HG02588 (cell line): ENCODE measurements around the gene PFKFB3.
"Not testable (repeated sequence)": the region's sequence is repeated elsewhere in the genome, so short reads cannot be mapped to it uniquely, and the experiment has no call there.

Experiments used
- ATAC-seq: cut with Tn5 transposase; IDR thresholded peaks from one replicate; pipeline ENCODE4 v1.9.1; 2021; ENCODE audit warnings: mild to moderate bottlenecking, moderate library complexity; ENCODE audit not compliant: unreplicated experiment

Gene PFKFB3

DNA sequence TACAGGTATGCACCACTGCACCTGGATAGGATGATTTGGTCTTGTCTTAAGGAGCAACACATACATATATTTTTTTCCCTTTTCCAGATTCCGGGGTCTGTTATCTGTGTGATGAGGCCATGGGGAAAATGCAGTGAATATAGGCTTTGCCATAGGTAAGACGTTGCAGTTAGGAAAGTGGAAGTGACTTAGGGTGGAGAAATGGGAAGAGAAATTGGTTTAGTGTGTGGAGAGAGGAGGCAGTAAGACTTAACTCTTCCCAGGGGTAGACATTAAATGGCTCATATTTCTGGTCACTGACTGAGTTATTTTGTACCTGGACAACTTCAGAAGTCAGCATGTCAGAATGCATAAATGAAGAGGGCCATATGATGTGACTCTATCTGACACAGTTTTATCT lies 66.7 kb downstream of the PFKFB3 start:
- ATAC-seq = no peak

DNA sequence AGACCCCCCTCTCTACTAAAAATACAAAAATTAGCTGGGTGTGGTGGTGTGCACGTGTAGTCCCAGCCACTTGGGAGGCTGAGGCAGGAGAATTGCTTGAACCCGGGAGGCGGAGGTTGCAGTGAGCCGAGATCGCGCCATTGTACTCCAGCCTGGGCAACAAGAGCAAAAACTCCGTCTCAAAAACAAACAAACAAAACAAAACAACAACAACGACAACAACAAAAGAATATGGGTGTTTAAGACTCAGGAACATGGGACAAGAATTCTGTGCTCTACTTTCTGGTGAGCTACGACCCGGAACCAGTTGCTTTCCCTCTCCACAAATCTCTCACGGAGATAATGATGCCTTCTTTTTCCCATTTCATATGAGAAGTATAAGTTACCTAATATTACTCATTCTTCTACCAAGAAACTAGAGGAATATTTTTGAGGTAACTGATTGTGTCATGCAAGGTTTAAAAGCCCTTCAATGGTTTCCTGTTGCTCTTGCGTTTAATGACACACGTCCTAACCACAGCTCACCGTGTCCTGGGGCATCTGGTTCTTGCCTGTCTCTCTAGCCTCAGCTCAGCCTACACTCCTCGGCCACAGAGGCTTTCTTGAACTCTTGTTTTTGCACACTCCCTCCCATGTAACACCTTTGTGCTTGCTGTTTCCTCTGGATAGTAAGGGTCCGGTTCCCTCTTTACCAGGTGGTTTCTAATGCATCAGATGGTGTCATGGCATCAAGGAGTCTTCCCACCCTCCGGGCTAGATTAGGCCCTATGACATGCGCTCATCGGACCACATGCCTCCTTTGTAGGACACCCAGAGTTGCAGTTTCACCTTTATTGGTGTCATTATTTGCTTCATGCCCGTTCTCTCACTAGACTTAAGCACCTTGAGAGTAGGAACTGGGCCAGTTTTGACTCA lies 67.5 kb downstream of the PFKFB3 start:
- peak; percentile 66 for ATAC-seq

DNA sequence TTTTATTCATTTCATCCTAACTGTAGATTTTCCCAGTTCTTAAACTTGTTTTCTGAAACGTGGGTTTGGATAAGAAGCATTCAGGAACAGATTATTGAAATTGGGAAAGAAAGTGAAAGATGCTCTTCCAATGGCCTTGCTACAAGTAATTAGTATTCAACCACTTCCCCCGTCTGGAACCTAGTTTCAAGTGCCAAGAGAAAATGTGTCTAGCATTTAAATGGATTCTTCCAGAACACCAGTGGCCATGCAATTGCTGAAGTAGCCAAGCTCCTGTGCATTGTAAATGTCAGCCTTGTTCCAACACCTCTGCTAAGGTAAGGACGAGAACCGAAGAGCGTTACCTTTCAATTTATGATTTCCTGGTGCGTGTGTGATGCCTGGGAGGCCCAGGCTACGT lies 68.2 kb downstream of the PFKFB3 start:
- ATAC-seq = no peak

- ATAC-seq = no peak
These were observed 68.9 kb downstream of the PFKFB3 start for GRCh38 chr10:6271663-6272062.

DNA sequence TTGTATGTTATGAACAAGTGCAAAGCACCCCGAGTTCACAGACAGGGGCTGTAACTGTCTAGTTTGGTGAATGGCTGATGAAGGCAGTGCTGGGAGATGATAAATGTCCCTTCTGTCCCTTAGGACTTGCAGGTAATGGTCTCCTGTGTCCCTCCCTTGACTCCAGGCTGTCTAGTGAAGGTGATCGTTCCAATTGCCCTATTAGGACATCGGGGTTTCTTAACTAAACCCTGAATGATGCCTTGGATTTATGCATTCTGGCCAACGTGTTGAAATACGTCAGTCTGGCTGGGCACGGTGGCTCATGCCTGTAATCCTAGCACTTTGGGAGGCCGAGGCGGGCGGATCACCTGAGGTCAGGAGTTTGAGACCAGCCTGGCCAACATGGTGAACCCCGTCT lies 69.4 kb downstream of the PFKFB3 start:
- no peak for ATAC-seq

DNA sequence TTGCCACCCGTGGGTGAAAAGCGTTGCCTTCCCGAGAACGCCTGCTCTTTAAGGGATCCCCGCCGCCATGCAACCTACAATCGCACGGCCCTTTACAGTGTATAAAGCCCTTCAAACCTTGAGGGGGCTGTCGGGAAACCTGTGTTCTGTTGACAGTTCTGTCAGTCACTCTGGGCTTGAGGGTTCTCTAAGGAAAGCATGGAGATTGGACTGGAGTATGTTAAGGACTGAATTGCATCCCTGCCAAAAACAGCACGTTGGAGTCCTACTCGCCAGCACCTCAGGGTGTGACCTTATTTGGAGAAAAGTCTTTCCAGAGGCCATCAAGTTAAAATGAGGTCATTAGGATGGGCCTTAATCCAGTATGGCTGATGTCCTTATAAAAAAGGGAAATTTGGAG lies 70.6 kb downstream of the PFKFB3 start:
- no peak for ATAC-seq

DNA sequence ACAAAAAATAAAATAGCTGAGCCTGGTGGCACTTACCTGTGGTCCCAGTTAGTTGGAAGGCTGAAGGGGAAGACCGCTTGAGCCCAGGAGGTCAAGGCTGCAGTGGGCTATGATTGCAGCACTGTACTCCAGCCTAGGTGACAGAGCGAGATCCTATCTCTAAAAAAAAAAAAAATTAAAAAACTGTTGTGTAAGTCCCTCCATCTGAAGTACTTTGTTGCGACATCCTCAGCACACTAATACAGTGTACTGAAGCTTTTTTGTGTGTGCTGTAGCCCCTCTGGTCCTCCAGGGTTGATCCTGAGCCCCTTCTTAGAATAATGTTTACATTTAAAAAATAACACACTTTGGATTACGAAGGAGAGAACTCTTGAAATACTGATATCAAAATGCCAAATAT lies 71.3 kb downstream of the PFKFB3 start:
- no peak for ATAC-seq

DNA sequence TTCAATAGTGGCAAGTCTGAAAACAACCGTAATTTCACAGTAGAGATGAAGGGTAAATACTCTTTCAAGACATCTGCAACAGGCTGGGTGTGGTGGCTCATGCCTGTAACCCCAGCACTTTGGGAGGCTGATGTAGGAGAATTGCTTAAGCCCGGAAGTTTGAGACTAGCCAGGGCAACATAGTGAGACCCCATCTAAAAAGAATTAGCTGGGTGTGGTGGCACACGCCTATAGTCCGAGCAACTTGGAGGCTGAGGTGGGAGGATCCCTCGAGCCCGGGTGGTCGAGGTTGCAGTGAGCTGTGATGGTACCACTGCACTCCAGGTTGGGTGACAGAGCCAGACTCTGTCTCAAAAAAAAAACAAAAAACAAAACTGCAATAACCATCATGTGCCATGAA lies 71.8 kb downstream of the PFKFB3 start:
- ATAC-seq = no peak

GRCh38 chr10:6275022-6275997 lies 72.6 kb downstream of the PFKFB3 start:
- peak; percentile 78 for ATAC-seq

- no peak for ATAC-seq
These were observed 73.6 kb downstream of the PFKFB3 start for GRCh38 chr10:6276356-6276755.

DNA sequence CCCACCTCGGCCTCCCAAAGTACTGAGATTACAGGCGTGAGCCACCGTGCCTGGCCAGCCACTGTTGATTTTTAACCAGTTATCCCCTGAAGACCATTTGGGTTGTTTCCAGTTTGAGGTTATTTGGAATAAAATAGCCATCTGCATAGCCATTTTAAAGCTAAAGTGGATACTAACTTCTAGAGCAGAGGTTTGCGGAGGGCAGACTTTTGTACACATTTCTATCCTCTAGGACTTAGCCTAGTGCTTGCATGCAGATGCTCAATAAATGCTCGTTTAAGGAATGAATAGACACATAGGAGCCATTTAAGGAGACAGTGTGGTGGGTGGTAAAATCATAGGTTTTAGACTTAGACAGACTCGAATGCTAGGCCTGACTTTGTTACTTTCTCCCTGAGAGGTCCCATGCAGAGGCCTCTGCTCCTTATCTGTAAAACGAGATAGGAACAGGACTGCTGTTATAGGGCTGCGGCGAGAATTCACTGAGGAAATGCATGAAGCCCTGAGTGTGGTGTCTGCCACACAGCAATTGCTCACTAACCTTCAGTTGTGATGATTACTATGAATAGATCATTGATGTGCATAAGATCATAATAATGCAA lies 75.9 kb downstream of the PFKFB3 start:
- no peak for ATAC-seq

- no peak for ATAC-seq
These were observed 77.0 kb downstream of the PFKFB3 start for GRCh38 chr10:6279540-6280267.

DNA sequence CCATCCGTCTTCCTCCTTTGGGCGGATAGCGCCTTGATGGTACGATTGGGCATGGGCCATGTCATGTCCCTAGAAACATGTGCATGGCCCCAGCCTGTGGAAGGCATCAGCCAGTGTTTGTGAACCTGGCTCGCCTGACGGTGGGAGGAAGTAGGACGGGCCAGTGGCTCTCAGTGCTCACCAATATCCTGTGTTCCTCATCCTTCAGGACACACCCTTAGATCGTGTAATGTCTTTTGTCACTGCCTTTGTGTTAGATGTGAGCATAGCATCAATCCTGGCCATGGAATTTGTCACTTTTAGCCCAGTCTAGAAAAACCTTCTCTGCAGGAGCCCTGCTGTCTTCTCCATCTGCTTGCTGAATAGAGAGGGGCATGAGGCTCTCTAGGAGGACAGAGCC lies 77.6 kb downstream of the PFKFB3 start:
- ATAC-seq = no peak

DNA sequence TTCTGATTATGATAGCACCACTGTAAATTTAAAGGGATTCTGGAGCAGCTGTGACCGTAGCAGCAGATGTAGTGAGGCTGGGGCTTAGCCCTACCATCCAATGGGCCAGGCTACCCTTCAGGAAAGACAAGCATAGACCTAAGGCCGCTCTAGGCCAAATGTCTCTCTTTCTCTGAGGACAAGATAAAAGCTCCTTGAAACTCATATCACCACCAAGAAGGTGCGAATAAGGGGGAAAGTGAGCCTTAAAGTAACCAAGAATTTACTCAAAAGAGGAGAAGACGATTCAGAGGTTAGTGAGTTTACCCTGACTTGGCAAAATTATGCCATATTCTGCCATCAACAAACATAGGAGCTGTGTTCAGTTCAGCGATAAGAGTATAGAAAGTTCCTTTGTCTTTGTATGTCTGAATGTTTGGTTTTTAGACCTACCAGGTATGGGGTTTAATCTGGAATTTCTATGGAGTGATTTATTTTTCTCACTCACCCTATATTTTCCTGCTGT lies 79.8 kb downstream of the PFKFB3 start:
- ATAC-seq = no peak

DNA sequence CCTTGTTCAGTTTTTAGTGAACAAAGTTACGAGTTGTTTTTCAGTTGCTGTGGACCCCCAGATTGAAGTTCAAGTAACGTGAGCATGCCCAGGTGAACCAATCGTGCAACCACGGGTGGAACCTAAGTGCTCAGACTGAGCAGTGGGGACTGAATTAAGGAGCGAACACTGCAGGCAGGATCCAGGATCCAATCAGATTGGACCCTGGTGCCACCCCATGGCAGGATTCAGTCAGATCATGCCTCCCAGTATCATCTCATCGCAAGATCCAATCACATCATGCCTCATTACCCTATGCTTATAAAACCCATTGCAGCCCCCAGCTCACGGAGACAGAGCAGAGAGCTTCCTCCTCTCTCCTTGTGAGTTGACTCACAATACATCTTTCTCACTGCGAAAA lies 80.9 kb downstream of the PFKFB3 start:
- ATAC-seq = no peak

DNA sequence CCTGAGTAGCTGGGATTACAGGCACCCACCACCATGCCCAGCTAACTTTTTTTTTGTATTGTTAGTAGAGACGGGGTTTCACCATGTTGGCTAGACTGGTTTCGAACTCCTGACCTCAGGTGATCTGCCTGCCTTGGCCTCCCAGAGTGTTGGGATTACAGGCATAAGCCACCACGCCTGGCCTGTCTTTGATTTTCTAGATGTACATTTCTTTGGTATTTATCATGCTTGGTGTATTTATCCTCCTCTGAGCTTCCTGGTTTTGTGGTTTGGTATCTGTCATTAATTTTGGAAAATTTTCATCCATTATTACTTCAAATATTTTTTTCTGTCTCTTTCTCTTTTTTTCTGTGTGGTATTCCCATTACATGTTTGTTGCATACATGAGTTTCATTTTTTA lies 87.9 kb downstream of the PFKFB3 start:
- ATAC-seq = not testable (repeated sequence)

- ATAC-seq = no peak
These were observed 90.0 kb downstream of the PFKFB3 start for GRCh38 chr10:6292741-6293151.

GRCh38 chr10:6296425-6296824 lies 93.7 kb downstream of the PFKFB3 start:
- not testable (repeated sequence) for ATAC-seq

DNA sequence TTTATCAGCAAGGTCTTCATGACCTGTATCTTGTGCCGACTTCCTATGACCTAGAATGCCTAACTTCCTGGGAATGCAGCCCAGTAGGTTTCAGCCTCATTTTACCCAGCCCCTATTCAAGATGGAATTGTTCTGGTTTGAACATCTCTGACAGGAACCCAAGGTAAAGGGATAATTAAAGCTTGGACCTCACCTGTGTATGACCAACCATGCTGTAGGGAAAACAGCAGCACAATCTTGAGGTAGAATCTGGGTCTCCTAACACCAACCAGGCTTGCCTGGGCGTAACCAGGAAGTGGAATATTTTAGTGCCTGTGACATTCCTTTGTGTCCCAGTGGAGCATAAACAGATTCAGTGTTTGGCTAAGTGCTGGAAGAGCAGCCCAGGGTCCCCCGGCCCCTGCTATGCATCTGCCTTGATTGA lies 94.1 kb downstream of the PFKFB3 start:
- no peak for ATAC-seq

DNA sequence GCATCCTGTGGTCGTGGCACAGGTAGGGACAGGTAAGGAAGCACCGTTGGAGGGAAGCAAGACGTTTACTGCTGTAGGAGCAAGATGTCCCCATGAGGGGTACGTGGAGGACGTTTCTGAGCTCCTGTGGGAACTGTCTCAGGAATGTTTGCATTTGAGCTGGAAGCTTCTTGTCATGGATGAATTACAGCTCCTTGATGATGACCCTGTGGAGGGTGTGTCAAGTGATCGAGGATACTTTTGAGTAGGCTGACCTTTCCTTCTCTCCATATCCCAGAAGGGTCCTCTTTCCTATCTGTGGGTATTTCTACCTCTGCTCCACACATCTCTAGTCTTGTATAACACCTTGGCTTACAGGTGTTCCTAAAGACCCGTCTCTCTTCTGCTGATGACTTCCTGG lies 94.8 kb downstream of the PFKFB3 start:
- no peak for ATAC-seq
